ENCODE measurements around the gene TMEM243.
"Not testable (repeated sequence)": the region's sequence is repeated elsewhere in the genome, so short reads cannot be mapped to it uniquely, and the experiment has no call there.

TMEM243 gene, protein sequence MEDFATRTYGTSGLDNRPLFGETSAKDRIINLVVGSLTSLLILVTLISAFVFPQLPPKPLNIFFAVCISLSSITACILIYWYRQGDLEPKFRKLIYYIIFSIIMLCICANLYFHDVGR

DNA sequence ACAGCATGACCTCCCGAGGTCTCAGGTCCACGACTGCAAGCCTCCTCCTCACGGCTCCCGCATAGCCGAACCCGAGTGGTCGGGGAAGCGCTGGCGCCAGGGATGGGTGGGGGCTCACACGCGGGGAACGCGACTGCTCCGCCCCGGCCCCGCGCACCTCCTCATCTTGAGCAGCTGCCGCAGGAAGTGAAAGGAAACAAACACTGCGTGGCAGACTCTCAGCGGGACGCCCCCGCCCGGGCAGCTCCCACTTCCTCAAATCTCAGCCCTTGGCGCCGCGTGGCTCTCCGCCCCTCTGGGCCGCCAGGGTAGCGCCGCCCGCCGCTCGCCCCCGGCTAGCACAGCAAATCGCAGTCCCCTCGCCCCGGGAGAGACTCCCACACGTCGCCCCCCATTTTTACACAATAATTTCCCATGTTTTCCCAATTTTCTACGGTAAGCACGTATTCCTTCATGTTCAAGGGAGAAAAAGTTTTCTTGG is at the start of gene TMEM243:
TSS of gene TMEM243 (minus strand) at position 188 of the 481 bp plus-strand sequence. CDS start 229 bp downstream, outside the sequence.
- peak within 1 kb of the TSS; percentile 95 for H3K9ac ChIP-seq (ENCODE audit: low read length)
- DNase-seq (ENCODE audit: low read depth), result peak; percentile 88
- no peaks in the 10 kb centered on the region for H3K36me3 ChIP-seq (ENCODE audit: control insufficient read depth, insufficient read depth, low read length, severe bottlenecking)
- no peaks in the 10 kb centered on the region for H3K9me3 ChIP-seq (ENCODE audit: control insufficient read depth, low read length)
- H3K27me3 ChIP-seq (replicated peaks; ENCODE audit: control insufficient read depth, insufficient read depth, low read length), result no peaks in the 10 kb centered on the region
- H3K4me1 ChIP-seq (ENCODE audit: control insufficient read depth, insufficient read depth, low read length), result peaks cover 22% of the 10 kb centered on the region
- H3K4me3 ChIP-seq (ENCODE audit: low read length), result peak within 1 kb of the TSS; percentile 97

DNA sequence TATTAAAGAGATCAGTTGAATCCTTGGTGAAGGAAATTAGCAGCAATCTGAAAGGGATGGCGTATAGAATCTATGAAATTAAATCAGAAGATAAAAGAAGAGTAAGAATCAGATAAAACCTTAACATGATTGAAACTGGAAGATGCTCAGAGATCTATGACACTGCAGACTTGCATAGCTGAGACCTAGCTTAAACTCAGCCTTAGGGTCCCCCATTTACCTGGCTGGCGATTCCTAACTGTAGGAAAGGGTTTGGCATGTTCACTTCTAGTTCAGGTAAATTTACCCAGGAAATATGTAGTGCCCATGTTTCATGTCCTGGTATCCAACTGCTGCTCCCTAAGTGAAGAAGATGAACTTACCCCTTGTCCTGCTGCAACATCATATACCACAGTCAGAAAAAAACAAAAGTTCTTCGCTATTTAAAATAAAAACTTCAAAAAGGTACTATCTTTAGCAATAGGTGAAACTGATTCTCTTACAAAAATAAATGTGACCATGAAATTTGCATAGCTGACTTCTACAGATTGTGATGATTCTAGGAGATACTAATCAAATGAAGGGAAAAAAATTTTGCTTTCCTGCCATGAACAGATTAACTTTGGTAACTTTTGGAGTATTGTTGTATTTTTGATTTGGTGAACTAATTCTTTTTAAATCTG is 47.8 kb upstream of the TMEM243 start:
- Histone ChIP-seq H3K27me3 (replicated peaks; ENCODE audit: control insufficient read depth, insufficient read depth, low read length) (no peaks in the 10 kb centered on the region), H3K9me3 (ENCODE audit: control insufficient read depth, low read length) (no peaks in the 10 kb centered on the region), H3K9ac (ENCODE audit: low read length) (no peak overlapping the region), H3K36me3 (ENCODE audit: control insufficient read depth, insufficient read depth, low read length, severe bottlenecking) (no peaks in the 10 kb centered on the region), H3K4me1 (ENCODE audit: control insufficient read depth, insufficient read depth, low read length) (no peaks in the 10 kb centered on the region), H3K4me3 (ENCODE audit: low read length) (no peak overlapping the region)
- DNase-seq (ENCODE audit: low read depth), result no peak

DNA sequence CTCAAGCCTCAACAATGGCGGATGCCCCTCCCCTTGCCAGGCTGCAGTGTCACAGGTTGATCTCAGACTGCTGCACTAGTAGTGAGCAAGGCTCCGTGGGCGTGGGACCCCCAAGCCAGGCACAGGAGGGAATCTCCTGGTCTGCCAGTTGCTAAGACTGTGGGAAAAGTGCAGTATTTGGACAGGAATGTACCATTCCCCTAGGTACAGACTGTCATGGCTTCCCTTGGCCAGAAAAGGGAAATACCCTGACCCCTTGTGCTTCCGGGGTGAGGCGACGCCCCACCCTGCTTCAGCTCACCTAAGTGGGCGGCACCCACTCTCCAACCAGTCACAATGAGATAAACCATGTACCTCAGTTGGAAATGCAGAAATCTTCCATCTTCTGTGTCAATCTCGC is 44.0 kb upstream of the TMEM243 start:
- Histone ChIP-seq H3K36me3 (ENCODE audit: control insufficient read depth, insufficient read depth, low read length, severe bottlenecking) (no peaks in the 10 kb centered on the region), H3K4me3 (ENCODE audit: low read length) (no peak overlapping the region), H3K9ac (ENCODE audit: low read length) (no peak overlapping the region), H3K9me3 (ENCODE audit: control insufficient read depth, low read length) (no peaks in the 10 kb centered on the region), H3K27me3 (replicated peaks; ENCODE audit: control insufficient read depth, insufficient read depth, low read length) (no peaks in the 10 kb centered on the region), H3K4me1 (ENCODE audit: control insufficient read depth, insufficient read depth, low read length) (no peaks in the 10 kb centered on the region)
- no peak for DNase-seq (ENCODE audit: low read depth)

DNA sequence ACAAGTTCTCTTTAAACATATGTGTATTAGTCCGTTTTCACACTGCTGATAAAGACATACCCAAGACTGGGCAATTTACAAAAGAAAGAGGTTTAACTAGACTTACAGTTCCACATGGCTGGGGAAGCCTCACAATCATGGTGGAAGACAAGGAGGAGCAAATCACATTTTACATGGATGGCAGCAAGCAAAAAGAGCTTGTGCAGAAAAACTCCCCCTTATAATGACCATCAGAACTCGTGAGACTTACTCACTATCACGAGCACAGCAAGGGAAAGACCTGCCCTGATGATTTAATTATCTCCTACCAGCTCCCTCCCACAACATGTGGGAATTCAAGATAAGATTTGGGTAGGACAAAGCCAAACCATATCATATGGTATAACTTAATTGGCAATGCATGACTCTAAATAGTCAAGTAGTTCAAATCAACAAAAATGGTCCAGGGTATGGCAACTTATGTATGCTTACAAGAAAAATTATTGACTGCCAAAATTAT is 34.1 kb upstream of the TMEM243 start:
- Histone ChIP-seq H3K27me3 (replicated peaks; ENCODE audit: control insufficient read depth, insufficient read depth, low read length) (no peaks in the 10 kb centered on the region), H3K9ac (ENCODE audit: low read length) (no peak overlapping the region), H3K4me1 (ENCODE audit: control insufficient read depth, insufficient read depth, low read length) (no peaks in the 10 kb centered on the region), H3K4me3 (ENCODE audit: low read length) (no peak overlapping the region), H3K36me3 (ENCODE audit: control insufficient read depth, insufficient read depth, low read length, severe bottlenecking) (no peaks in the 10 kb centered on the region), H3K9me3 (ENCODE audit: control insufficient read depth, low read length) (no peaks in the 10 kb centered on the region)
- no peak for DNase-seq (ENCODE audit: low read depth)

DNA sequence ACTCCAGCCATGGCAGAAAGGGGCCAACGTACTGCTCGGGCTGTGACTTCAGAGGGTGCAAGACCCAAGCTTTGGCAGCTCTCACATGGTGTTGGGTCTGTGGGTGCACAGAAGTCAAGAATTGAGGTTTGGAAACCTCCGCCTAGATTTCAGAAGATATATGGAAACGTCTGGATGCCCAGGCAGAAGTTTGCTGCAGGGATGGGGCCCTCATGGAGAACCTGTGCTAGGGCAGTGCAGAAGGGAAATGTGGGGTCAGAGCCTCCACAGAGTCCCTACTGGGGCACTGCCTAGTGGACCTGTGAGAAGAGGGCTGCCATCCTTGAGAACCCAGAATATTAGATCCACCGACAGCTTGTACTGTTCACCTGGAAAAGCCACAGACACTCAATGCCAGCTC is 26.1 kb upstream of the TMEM243 start:
- not testable (repeated sequence) for H3K9ac ChIP-seq (ENCODE audit: low read length); H3K36me3 ChIP-seq (ENCODE audit: control insufficient read depth, insufficient read depth, low read length, severe bottlenecking); H3K4me1 ChIP-seq (ENCODE audit: control insufficient read depth, insufficient read depth, low read length); H3K9me3 ChIP-seq (ENCODE audit: control insufficient read depth, low read length); H3K4me3 ChIP-seq (ENCODE audit: low read length); H3K27me3 ChIP-seq (replicated peaks; ENCODE audit: control insufficient read depth, insufficient read depth, low read length); DNase-seq (ENCODE audit: low read depth)

DNA sequence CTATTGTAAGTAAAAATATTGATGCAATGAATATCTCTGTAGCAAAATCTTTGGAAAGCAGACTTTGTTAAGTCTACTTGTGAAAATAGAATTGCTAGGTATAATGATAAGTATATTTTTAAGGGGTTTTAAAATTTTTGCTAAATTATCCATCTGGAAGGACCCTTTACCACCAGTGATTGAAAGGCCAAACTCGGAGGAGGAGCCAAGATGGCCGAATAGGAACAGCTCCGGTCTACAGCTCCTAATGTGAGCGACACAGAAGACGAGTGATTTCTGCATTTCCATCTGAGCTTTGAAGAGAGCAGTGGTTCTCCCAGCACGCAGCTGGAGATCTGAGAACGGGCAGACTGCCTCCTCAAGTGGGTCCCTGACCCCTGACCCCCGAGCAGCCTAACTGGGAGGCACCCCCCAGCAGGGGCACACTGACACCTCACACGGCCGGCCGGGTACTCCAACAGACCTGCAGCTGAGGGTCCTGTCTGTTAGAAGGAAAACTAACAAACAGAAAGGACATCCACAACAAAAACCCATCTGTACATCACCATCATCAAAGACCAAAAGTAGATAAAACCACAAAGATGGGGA is 19.0 kb upstream of the TMEM243 start:
- not testable (repeated sequence) for H3K4me3 ChIP-seq (ENCODE audit: low read length); H3K36me3 ChIP-seq (ENCODE audit: control insufficient read depth, insufficient read depth, low read length, severe bottlenecking); DNase-seq (ENCODE audit: low read depth); H3K9me3 ChIP-seq (ENCODE audit: control insufficient read depth, low read length); H3K27me3 ChIP-seq (replicated peaks; ENCODE audit: control insufficient read depth, insufficient read depth, low read length); H3K4me1 ChIP-seq (ENCODE audit: control insufficient read depth, insufficient read depth, low read length); H3K9ac ChIP-seq (ENCODE audit: low read length)

DNA sequence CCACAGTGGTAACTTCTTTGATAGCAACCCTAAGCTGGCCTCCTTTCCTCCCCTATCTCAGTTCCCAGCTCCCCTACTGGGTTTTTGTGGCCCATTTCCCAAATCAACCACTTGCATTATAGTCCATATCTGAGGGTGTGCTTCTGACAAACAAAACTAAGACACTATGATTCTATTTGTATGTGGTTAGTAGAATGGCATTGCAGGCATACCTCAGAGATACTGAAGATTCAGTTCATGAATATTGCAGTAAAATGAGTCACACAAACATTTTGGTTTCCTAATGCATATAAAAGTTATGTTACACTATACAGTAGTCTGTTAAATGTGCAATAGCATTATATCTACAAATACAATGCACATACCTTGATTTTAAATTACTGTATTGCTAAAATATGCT is 15.4 kb upstream of the TMEM243 start:
- Histone ChIP-seq H3K9ac (ENCODE audit: low read length) (no peak overlapping the region), H3K4me1 (ENCODE audit: control insufficient read depth, insufficient read depth, low read length) (peaks cover 19% of the 10 kb centered on the region), H3K9me3 (ENCODE audit: control insufficient read depth, low read length) (no peaks in the 10 kb centered on the region), H3K36me3 (ENCODE audit: control insufficient read depth, insufficient read depth, low read length, severe bottlenecking) (no peaks in the 10 kb centered on the region), H3K4me3 (ENCODE audit: low read length) (no peak overlapping the region), H3K27me3 (replicated peaks; ENCODE audit: control insufficient read depth, insufficient read depth, low read length) (peaks cover 3% of the 10 kb centered on the region)
- peak; percentile 47 for DNase-seq (ENCODE audit: low read depth)

DNA sequence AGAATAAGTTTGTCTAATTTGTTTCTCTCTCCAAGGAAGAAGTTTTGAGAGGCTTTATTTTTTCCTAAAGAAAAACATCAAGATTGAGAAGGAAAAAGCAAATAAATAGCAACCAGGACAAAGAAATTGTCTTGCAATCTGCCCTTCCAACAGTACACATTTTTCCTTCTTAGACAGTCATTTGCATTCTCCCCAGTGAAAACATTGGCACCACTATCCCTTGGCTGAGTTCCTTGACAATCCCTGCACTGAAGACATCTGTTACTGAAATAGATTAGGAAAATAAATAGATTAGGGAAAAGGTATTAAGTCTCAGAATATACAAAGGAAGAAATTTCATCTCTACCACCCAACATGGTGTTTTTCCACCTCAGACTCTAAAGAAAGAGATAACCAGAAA is 12.2 kb upstream of the TMEM243 start:
- Histone ChIP-seq H3K9ac (ENCODE audit: low read length) (no peak overlapping the region), H3K36me3 (ENCODE audit: control insufficient read depth, insufficient read depth, low read length, severe bottlenecking) (no peaks in the 10 kb centered on the region), H3K4me1 (ENCODE audit: control insufficient read depth, insufficient read depth, low read length) (peaks cover 19% of the 10 kb centered on the region), H3K27me3 (replicated peaks; ENCODE audit: control insufficient read depth, insufficient read depth, low read length) (no peaks in the 10 kb centered on the region), H3K9me3 (ENCODE audit: control insufficient read depth, low read length) (no peaks in the 10 kb centered on the region), H3K4me3 (ENCODE audit: low read length) (no peak overlapping the region)
- DNase-seq (ENCODE audit: low read depth), result no peak

DNA sequence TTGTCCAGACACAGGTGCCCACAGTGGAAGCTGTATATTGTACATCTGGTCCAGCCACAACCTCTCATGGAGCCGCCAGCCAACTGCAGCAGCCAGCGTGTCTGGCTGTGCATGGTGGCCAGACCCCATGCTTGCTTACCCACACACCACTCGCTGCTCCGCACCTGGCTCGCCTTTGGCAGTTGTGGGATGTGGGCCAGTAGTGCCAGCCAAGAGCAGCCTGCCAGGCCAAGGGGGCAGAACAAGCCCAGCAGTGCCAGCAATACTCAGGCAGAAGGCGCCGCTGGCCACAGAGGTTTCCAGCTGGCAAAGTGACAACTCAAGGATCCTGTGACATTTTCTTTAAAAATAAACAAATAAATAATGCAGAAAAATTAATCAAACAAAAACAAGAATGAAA is 11.7 kb upstream of the TMEM243 start:
- Histone ChIP-seq H3K9ac (ENCODE audit: low read length) (no peak overlapping the region), H3K27me3 (replicated peaks; ENCODE audit: control insufficient read depth, insufficient read depth, low read length) (no peaks in the 10 kb centered on the region), H3K36me3 (ENCODE audit: control insufficient read depth, insufficient read depth, low read length, severe bottlenecking) (no peaks in the 10 kb centered on the region), H3K4me1 (ENCODE audit: control insufficient read depth, insufficient read depth, low read length) (peaks cover 19% of the 10 kb centered on the region), H3K4me3 (ENCODE audit: low read length) (no peak overlapping the region), H3K9me3 (ENCODE audit: control insufficient read depth, low read length) (no peaks in the 10 kb centered on the region)
- no peak for DNase-seq (ENCODE audit: low read depth)

DNA sequence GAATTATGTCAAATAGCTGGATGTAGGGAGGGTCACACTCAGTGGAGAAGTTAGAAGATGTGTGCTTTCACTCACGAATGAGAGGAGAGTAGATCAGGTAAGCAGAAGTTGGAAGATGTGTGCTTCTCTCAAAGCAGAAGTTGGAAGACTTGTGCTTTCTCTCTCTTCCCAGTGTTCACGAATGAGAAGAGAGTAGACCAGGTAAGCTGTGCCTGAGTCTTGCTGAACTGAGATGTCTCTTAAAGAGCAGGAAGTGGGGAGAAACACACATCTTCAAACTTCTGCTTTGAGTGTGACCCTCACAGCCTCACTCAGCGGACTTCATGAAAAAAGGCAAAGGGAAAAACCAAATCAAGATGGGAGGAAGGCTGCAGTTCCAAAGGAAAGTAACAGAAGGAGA is 7.0 kb upstream of the TMEM243 start:
- Histone ChIP-seq H3K36me3 (ENCODE audit: control insufficient read depth, insufficient read depth, low read length, severe bottlenecking) (no peaks in the 10 kb centered on the region), H3K4me1 (ENCODE audit: control insufficient read depth, insufficient read depth, low read length) (peaks cover 6% of the 10 kb centered on the region), H3K27me3 (replicated peaks; ENCODE audit: control insufficient read depth, insufficient read depth, low read length) (no peaks in the 10 kb centered on the region), H3K9ac (ENCODE audit: low read length) (no peak overlapping the region), H3K4me3 (ENCODE audit: low read length) (no peak overlapping the region), H3K9me3 (ENCODE audit: control insufficient read depth, low read length) (no peaks in the 10 kb centered on the region)
- no peak for DNase-seq (ENCODE audit: low read depth)

DNA sequence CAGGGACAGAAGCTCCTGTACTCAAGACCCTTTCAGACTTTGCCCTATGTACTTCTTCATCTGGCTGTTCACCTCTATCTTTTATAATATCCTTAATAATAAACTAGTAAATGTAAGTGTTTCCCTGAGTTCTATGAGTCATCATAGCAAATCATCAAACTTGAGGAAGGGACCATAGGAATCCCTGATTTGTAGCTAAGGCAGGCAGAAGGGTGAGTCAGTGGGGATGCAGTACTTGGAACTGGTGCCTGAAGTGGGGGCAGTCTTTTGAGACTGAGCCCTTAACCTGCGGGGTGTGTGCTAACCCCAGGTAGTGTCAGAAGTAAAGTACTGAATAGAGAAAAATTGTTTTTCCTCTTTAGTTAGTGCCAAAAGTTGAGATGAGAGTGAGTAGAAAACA is 6.2 kb upstream of the TMEM243 start:
- no peaks in the 10 kb centered on the region for H3K36me3 ChIP-seq (ENCODE audit: control insufficient read depth, insufficient read depth, low read length, severe bottlenecking)
- H3K4me1 ChIP-seq (ENCODE audit: control insufficient read depth, insufficient read depth, low read length), result peaks cover 5% of the 10 kb centered on the region
- no peak overlapping the region for H3K9ac ChIP-seq (ENCODE audit: low read length)
- H3K27me3 ChIP-seq (replicated peaks; ENCODE audit: control insufficient read depth, insufficient read depth, low read length), result no peaks in the 10 kb centered on the region
- no peaks in the 10 kb centered on the region for H3K9me3 ChIP-seq (ENCODE audit: control insufficient read depth, low read length)
- H3K4me3 ChIP-seq (ENCODE audit: low read length), result no peak overlapping the region
- no peak for DNase-seq (ENCODE audit: low read depth)

Measured in adipocyte (in vitro differentiated cells).